Calu3 (cell line): ENCODE data around the gene R3HDM2. TPM values are rescaled to one million over a fixed set of nuclear protein-coding genes. Genes with fewer than 3 reads are reported as not detected.
"Not testable (repeated sequence)": the region's sequence is repeated elsewhere in the genome, so short reads cannot be mapped to it uniquely, and the experiment has no call there.

ENCODE experiments used
- BruUV-seq: library from RNA; stranded (reverse); fragments of 400-500 nt; replicated peaks from 2 replicates; lab custom pipeline; 2021; lab: Mats Ljungman, UMichigan
- CTCF ChIA-PET: fragments of 300-600 bp; sonication (Branson Sonifier 250); formaldehyde crosslinking; loops from one replicate; lab custom pipeline; 2022; ENCODE audit warnings: antibody characterized with exemption; lab: Charles Lee
- DNase-seq: peaks from one replicate; pipeline ENCODE4 v3.0.0; 2022
- H3K27ac Mint-ChIP-seq: one replicate; pipeline ENCODE4 v1.8.0; 2022; ENCODE audit warnings: mixed read lengths; ENCODE audit not compliant: unreplicated experiment
- H3K27me3 Mint-ChIP-seq: one replicate; pipeline ENCODE4 v1.8.0; 2022; ENCODE audit warnings: mixed read lengths; ENCODE audit not compliant: unreplicated experiment
- H3K36me3 Mint-ChIP-seq: one replicate; pipeline ENCODE4 v1.8.0; 2022; ENCODE audit warnings: mild to moderate bottlenecking, moderate library complexity, mixed read lengths; ENCODE audit not compliant: insufficient read depth, unreplicated experiment
- H3K4me1 Mint-ChIP-seq: one replicate; pipeline ENCODE4 v1.8.0; 2022; ENCODE audit warnings: mild to moderate bottlenecking, low read depth, mixed read lengths; ENCODE audit not compliant: unreplicated experiment
- H3K4me3 Mint-ChIP-seq: one replicate; pipeline ENCODE4 v1.8.0; 2022; ENCODE audit warnings: mild to moderate bottlenecking, low read depth, moderate library complexity, mixed read lengths; ENCODE audit not compliant: unreplicated experiment
- H3K9me3 Mint-ChIP-seq: one replicate; pipeline ENCODE4 v1.8.0; 2022; ENCODE audit warnings: low read depth, mixed read lengths; ENCODE audit not compliant: unreplicated experiment
- intact Hi-C: fragments of 100-400 bp; cut with micrococcal nuclease; formaldehyde crosslinking; loops from one replicate; pipeline ENCODE4 v1.10.0; 2022; ENCODE audit not compliant: unreplicated experiment
- total RNA-seq: library from RNA; stranded (reverse); gene quantifications from 2 replicates; pipeline ENCODE4 v1.2.3, GENCODE V29; 2022
- TF ChIP-seq, protein P1 (sequence below): fragments of 200-600 bp; IDR thresholded peaks from one replicate; pipeline ENCODE4 v1.8.0; 2022; ENCODE audit warnings: antibody characterized with exemption; ENCODE audit not compliant: unreplicated experiment

Gene R3HDM2
- total RNA-seq, 1 experiment from 2014 or later: 77.3 TPM

DNA sequence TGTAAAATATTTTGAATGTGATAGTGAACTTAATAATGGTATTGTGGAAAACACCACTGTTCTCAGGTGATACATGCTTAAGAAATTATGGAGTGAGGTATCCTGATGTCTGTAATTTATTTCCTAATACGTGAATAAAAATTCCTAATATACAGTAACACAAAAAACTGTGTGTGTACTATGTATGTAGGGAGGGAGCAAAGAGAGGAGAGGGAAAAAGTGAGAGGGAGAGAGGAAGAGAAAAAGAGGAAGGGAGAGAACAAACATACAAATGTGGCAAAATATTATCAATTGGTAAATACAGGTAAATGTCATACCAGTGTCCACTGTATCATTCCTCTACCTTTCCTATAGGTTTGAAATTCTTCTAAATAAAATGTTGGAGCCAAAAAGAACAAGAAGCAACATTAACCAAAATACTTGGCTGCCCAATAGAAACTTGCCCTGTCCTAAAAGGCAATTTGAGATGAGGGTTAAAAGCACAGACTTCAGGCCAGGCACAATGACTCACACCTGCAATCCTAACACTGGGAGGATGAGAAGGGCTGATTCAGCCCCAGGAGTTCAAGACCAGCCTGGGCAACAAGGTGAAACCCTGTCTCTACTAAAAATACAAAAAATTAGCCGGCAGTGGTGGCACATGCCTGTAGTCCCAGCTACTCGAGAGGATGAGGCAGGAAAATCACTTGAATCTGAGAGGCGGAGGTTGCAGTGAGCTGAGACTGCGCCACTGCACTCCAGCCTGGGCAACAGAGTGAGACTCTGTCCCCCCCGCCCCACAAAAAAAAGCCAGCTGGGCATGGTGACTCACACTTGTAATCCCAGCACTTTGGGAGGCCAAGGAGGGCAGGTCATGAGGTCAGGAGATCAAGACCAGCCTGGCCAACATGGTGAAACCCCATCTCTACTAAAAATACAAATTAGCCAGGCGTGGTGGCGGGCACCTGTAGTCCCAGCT lies 14.5 kb downstream of the R3HDM2 start:
- Mint-ChIP-seq H3K4me3 (no peak overlapping the region), H3K4me1 (peaks cover 25% of the 10 kb centered on the region), H3K27ac (no peak overlapping the region), H3K9me3 (no peaks in the 10 kb centered on the region), H3K27me3 (no peaks in the 10 kb centered on the region), H3K36me3 (peaks cover 5% of the 10 kb centered on the region)
- BruUV-seq: no TSS peak
- no peak for DNase-seq
- CTCF ChIA-PET: no interaction called here
- intact Hi-C loops: no loop called here
- TF ChIP-seq, protein P1, sequence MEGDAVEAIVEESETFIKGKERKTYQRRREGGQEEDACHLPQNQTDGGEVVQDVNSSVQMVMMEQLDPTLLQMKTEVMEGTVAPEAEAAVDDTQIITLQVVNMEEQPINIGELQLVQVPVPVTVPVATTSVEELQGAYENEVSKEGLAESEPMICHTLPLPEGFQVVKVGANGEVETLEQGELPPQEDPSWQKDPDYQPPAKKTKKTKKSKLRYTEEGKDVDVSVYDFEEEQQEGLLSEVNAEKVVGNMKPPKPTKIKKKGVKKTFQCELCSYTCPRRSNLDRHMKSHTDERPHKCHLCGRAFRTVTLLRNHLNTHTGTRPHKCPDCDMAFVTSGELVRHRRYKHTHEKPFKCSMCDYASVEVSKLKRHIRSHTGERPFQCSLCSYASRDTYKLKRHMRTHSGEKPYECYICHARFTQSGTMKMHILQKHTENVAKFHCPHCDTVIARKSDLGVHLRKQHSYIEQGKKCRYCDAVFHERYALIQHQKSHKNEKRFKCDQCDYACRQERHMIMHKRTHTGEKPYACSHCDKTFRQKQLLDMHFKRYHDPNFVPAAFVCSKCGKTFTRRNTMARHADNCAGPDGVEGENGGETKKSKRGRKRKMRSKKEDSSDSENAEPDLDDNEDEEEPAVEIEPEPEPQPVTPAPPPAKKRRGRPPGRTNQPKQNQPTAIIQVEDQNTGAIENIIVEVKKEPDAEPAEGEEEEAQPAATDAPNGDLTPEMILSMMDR: no peak

DNA sequence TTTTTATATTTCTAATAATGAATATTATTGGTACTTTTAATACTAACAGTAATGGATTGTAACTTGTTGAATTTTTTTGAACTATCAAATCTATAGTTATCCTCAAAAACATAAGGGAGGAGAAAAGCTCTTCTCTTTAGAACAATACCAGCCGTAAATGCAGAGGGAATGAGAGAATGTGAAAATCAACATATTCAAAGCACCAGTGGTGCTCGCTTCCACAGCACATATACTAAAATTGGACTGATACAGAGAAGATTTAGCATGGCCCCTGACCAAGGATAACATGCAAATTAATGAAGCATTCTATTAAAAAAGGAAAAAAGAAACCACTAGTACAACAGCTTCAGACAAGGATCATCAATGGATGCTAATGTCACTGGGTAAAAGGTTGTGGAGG lies 15.8 kb downstream of the R3HDM2 start:
- peaks cover 15% of the 10 kb centered on the region for H3K4me1 Mint-ChIP-seq
- BruUV-seq: no TSS peak
- intact Hi-C loops: no loop called here
- TF ChIP-seq, protein P1: no peak
- H3K27ac Mint-ChIP-seq: no peak overlapping the region
- H3K36me3 Mint-ChIP-seq: peaks cover 5% of the 10 kb centered on the region
- no peaks in the 10 kb centered on the region for H3K27me3 Mint-ChIP-seq
- H3K4me3 Mint-ChIP-seq: no peak overlapping the region
- CTCF ChIA-PET: interaction anchor here (0.5 kb wide), 1 partner anchor 164 kb away, joined by 6 read pairs; no protein-coding TSS in a partner anchor
- DNase-seq: no peak
- H3K9me3 Mint-ChIP-seq: no peaks in the 10 kb centered on the region

DNA sequence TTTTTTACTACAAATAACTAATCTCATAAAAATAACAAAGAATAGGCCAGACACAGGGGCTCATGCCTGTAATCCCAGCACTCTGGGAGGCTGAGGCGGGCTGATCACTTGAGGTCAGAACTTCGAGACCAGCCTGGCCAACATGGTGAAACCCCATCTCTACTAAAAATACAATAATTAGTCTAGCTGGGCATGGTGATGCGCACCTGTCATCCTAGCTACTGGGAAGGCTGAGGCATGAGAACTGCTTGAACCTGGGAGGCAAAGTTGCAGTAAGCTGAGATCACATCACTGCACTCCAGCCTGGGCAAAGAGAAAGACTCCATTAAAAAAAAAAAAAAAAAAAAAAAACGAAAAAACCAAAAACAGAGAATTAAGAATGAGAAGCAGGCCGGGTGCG lies 16.7 kb downstream of the R3HDM2 start:
- CTCF ChIA-PET: interaction anchor here (0.6 kb wide), 1 partner anchor 101 kb away, joined by 3 read pairs; no protein-coding TSS in a partner anchor
- H3K36me3 Mint-ChIP-seq, H3K4me3 Mint-ChIP-seq, H3K27me3 Mint-ChIP-seq, intact Hi-C loops, BruUV-seq, H3K9me3 Mint-ChIP-seq, H3K4me1 Mint-ChIP-seq, H3K27ac Mint-ChIP-seq, DNase-seq: not testable (repeated sequence)

DNA sequence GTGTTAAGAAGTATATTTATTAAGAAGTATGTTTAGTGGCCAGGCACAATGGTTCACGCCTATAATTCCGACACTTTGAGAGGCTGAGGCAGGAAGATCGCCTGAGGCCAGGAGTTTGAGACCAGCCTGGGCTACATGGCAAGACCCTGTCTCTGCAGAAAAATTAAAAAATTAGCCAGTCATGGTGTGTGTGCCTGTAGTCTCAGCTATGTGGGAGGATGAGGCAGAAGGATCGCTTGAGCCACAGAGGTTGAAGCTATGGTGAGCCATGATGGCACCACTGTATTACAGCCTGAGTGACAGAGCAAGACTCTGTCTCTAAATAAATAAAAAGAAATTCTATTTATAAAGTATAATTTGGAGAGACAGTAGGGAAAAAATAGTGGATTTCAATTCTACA lies 20.3 kb downstream of the R3HDM2 start:
- Mint-ChIP-seq H3K4me3 (no peak overlapping the region), H3K27ac (no peak overlapping the region), H3K27me3 (no peaks in the 10 kb centered on the region), H3K4me1 (no peaks in the 10 kb centered on the region), H3K9me3 (no peaks in the 10 kb centered on the region), H3K36me3 (no peaks in the 10 kb centered on the region)
- CTCF ChIA-PET: interaction anchor here (0.6 kb wide), 1 partner anchor 380 kb away, joined by 3 read pairs; no protein-coding TSS in a partner anchor
- no peak for DNase-seq
- BruUV-seq: no TSS peak
- TF ChIP-seq, protein P1: no peak
- intact Hi-C loops: no loop called here
